HG03378 (cell line): ENCODE measurements around the gene STAC2.

Experiments used
- ATAC-seq: cut with Tn5 transposase; IDR thresholded peaks from one replicate; pipeline ENCODE4 v1.9.1; 2021; ENCODE audit warnings: mild to moderate bottlenecking, moderate library complexity; ENCODE audit not compliant: unreplicated experiment

STAC2 gene

DNA sequence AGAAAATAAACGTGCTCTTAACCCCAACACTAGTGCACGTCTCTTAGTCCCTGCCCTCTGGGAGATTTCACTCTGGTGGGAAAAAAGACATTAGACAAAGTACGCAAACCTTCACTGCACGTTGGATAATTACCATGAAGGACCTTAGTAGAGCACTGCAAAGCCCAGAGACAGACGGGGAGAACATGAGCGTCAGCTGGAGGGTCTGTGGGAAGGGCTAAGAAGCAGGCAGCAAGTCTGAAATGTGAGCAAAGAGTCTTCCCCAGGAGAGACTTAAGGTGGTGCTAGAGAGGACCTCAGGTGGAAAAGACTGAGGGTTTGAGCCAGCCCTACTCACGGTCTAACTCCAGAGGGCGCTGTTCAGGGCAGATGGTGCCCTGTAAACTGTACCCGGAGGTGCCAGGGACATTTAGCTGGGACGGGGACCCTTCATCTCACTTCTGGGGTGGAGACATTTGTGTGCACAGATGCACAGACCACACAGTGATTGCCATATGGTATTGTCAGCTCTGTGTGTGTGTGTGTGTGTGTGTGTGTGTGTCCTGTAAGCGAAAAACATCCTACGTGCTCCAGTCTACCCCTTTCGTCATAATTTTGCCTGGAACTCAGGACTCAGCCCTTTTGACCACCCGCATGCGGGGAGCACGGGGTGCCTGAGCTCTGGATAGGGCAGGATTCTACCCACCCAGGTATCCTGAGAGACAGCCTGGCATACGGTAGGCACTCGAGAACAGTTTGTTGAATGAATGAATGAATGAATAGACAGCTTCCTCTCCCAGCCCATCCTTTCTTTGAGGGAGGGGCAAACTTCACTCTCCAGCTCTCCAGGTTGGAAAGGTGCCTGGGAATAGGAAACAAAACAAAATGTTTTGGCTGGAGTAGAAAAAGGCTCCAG, 10.1 kb upstream of the STAC2 start:
- ATAC-seq = no peak

DNA sequence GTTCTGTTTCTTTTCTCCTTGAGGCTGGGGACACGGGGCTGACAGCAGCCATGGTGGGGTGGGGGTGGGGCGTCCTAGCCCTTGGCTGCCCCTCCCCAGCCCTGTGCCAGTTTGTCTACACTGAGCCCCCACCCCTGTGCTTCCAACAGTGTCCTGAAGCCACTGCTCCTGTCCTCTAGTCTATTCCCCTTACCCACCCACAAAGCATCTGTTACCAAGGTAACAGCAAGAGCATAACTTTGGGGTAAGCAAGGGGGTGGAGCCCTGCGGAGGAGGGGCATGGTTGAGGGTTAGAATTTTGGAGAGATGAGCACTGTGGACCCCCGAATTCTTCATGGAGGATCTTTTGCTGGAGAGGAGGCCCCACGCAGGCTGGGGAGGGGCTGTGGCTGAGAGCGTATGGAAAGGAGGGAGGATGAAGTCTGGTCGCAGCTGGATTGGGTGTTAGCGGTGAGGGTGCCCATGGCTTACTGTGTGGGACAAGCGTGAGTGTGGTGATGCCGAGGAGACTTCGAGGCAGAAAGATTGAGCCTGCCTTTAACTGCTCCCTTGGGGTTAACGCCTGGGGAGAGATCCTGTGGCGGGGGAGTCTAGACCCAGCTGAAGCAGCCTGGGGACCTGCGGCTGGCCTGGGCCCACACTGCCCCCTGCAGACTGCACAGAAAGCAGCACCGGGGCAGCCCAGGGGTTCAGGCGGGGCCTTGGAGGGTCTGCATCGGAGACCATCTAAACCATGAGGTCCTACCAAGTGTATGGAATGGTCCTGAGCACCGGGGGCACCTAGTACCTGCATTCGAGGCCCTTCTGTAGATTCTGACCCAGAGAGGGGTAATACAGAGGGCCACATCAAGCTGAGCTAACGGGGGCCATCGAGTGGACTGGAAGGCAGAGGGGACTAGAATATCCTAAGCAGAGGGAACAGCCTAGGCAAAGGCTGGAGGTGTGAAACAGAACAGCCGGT, 6.1 kb upstream of the STAC2 start:
- no peak for ATAC-seq

GRCh38 chr17:39231091-39231561, 5.4 kb upstream of the STAC2 start:
- no peak for ATAC-seq

DNA sequence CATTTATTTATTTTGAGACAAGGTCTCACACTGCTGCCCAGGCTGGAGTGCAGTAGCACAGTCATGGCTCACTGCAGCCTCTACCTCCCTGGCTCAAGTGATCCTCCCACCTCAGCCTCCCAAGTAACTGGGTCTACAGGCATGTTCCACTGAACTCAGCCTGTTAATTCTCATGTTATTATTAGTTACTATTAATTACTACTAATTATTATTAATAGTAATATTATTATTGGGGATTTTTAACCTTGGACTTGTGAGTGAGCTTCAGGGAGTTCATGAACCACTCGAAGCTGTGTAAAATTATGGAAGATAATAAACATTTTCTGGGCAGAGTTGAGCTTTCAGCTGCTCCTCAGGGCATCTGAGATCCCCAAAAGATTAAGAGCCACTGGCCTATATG, 4.6 kb upstream of the STAC2 start:
- ATAC-seq = no peak

- no peak for ATAC-seq
Measured at GRCh38 chr17:39229274-39229913, 3.6 kb upstream of the STAC2 start.

- ATAC-seq = no peak
Measured at GRCh38 chr17:39227364-39227919, 1.7 kb upstream of the STAC2 start.

GRCh38 chr17:39225959-39226683, 376 bp upstream of the STAC2 start:
- no peak for ATAC-seq

DNA sequence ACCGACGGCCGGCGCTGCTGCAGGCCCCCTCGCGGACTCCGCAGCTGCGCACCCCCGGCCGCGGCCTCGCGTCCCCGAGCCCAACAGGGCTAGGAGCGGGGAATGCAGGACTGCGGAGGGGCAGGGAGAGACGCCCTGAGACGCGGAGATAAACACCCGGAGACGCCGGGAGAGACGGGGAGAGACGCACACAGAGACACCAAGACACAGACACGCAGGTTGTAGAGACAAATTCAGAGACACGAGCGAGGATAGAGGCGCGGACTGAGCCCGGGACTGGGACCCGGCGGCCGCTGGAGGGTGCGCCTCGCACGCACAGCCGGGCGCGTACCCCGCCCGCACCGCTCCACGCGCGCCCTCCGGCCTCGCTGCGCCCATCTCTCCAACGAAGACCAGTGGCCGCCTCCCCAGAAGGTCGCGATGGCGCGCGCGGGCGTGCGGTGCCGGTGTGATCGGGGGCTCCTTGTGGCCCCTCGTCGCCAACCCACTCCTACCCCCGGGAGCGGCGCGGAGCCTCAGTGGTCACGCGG, 902 bp downstream of the STAC2 start:
- no peak for ATAC-seq

DNA sequence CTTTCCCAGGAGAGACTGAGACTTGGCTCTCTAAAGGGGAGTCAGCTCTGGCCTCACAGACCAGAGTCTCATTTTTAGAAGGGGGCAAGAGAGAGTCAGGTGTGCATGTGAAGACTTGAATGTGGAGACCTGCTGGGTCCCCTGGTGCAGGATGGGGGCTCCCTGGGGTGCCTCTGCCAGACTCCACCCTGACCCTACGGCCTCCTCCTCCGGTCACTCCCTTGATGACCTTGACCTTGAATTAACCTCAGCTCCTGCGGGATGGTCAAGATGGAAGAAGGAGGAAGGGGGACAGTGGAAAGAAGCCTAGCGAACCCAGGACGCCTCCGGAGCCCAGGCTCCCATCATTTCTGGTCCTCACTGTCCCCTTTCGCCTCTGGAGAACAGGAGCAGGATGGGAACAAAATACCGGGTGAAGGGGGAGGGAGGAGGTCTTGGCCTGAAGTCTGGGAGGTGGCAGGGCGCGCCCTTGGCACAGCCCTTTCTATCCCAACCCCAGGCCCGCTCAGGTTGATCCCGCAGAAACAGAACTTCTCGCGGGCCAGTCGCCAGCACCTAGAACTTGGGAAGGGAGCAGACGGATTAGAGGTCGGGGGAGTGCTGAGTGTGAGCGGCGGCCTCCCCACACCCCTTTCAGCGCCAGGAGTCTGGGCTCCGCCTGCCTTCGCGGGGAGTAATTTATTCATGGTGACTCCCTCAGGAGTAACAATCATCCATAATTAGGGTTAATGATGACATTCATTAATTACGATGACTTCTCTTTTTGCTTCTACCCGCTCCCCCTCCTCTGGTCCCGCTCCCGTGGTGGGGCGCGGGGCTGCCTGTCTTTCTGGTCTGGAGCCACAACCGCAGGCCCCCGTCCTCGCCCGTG, 1.6 kb downstream of the STAC2 start:
- no peak for ATAC-seq

DNA sequence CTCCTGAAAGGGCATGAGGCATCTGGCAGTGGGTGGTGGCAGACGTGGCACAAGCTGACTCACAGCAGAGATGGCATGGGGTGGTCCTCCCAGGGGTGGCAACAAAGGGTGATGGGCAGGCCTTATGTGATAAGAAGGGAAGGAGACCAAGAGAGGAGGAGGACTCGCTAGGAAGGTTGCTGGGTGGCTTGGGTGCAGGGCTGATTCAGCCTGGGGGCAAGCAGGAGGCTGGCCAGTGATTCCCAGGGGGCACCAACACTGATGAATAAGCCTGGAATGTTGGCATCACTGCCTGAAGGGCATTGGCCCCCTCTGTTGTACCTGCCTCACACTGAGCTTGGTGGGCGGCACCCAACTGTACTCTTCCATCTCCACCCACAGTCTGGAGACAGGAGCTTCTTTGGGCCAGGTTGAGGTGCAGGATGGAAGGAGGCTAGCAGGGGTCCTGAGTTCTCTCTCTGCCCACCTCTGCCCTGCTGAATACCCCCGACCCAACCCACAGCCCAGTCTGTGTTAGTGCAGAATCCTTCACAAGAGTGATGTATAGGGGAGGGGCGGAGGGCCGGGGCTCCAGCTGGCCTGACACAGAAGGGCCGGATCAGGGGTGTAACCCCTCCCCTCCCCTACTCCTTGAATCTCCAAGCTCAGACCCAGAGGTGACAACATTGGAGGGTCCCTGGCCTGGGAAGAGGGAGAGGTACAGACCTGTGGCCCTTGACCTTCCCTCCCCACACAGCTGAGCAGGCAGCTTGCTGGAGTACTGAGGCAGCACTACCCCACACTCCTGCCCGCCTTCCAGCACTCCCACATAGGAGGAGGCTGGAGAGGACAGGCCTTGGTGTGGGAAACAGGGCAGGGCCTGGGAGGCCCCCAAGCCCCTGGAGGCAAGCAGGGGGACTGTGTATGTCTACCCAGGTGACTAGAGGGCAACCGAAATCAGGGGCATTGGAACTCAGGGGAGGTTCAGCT, 2.6 kb downstream of the STAC2 start:
- ATAC-seq = no peak

- ATAC-seq = no peak
Measured at GRCh38 chr17:39222151-39222550, 3.6 kb downstream of the STAC2 start.

DNA sequence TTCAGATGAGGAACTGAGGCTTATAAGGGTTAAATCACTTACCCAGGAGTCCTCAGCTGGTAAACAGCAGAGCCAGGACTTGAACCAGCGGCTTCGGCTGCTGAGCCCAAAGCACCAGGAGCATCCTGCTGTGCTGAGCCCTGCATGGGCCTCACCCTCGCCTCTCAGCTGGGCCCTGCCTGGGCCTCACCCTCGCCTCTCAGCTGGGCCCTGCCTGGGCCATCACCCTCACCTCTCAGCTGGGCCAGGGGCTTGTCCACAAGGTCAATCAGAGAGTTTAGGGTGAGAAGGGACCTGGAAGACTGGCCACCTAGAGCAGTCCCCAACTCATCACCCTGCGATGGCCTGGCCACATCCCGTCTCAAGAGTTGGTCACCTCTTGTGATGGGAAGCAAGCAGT, 4.2 kb downstream of the STAC2 start:
- no peak for ATAC-seq

DNA sequence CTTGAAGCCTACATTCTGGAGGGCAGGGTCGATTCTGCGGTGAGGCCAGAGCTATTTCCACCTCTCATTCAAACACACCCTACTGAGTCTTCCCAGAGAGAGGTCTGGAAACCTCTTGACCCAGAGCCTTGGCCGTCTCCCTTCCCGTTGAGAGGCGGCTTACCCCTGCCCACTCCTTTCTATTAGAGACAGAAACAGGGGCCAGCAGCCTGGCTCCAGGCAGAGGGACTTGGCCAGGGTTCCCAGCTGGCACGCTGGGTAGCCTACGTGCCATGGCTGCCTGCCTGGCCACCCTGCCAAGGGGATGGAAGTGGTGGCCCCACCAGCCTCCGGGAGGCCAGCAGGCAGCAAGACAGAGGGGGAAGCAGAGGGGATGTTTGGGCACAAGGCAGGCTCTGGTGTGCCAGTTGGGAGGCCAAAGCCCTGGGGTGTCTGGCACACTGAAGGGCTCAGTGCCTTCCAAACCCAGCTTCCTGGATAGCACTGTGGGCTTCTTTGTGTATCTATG, 6.0 kb downstream of the STAC2 start:
- ATAC-seq = no peak

GRCh38 chr17:39218906-39219305, 6.8 kb downstream of the STAC2 start:
- ATAC-seq = no peak

DNA sequence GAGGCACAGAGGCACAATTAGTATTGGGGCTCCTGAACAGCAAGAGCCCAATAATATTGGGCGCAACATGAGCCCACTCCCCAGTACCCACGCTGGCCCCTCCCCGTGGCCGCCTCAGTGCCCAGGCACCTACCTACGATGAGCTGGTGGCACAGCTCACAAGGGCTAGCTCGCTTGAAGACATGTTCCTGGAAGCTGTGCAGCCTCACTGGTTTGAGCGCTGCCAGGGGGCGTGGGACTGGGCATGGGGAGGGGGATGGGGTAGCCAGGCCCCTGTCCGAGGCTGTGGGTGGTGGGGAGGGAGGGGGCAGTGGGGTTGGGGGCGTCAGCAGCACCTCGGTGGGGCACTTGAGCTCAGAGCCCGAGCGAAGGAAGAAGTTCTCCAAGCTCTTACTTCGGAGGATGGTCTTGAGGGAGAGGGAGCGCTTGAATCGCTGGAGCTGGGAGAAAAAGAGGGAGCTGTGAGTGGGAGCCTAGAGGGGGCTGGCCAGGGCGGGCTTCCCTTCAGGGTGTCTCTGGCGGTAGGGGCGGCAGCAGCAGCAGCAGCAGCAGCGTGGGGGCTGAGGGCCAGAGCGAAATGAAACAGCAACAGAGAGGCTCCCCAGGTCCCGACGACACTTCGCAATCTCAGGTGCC, 7.9 kb downstream of the STAC2 start:
- no peak for ATAC-seq

GRCh38 chr17:39213852-39214251, 11.9 kb downstream of the STAC2 start:
- ATAC-seq = no peak

- no peak for ATAC-seq
Measured at GRCh38 chr17:39212841-39213480, 12.8 kb downstream of the STAC2 start.
